Keratinocyte (primary cell): Measurements from ENCODE around the gene TFAP2E. TPM values are rescaled to one million over a fixed set of nuclear protein-coding genes. Genes with fewer than 3 reads are reported as not detected.

Source experiments
- DNase-seq: peaks from one replicate; pipeline ENCODE4 v3.0.0-alpha.2; 2011; ENCODE audit warnings: low read depth, missing footprints, low spot score
- FAIRE-seq: peaks from 2 replicates; lab custom pipeline; 2011; peaks lifted over from hg19 to GRCh38; lab: Jason Lieb, UNC
- H2AFZ ChIP-seq: 2 replicates; pipeline ENCODE4 v1.6.0; 2012; ENCODE audit warnings: low read length, control low read depth, inconsistent platforms; ENCODE audit not compliant: control insufficient read depth
- H3K27ac ChIP-seq: 2 replicates; pipeline ENCODE4 v1.5.1; 2011; ENCODE audit warnings: low read length; ENCODE audit not compliant: control insufficient read depth, insufficient read depth
- H3K27me3 ChIP-seq: 3 replicates; pipeline ENCODE4 v1.6.0; 2011; ENCODE audit warnings: low read length; ENCODE audit not compliant: control insufficient read depth, insufficient read depth; ENCODE audit errors: extremely low read depth
- H3K36me3 ChIP-seq, 2 experiments: 2 replicates in 1 of 2; 3 replicates in 1 of 2; pipeline ENCODE4 v1.5.1; 2011; ENCODE audit warnings: low read length in 2 of 2, mild to moderate bottlenecking in 1 of 2; ENCODE audit not compliant: control insufficient read depth in 2 of 2, insufficient read depth in 2 of 2; ENCODE audit errors: extremely low read depth in 1 of 2
- H3K4me1 ChIP-seq: 3 replicates; pipeline ENCODE4 v1.5.1; 2011; ENCODE audit warnings: low read length; ENCODE audit not compliant: control insufficient read depth, insufficient read depth; ENCODE audit errors: extremely low read depth
- H3K4me2 ChIP-seq: 3 replicates; pipeline ENCODE4 v1.6.0; 2011; ENCODE audit warnings: low read depth, low read length; ENCODE audit not compliant: control insufficient read depth, insufficient read depth; ENCODE audit errors: extremely low read depth
- H3K4me3 ChIP-seq, 3 experiments: fragments of 200-600 bp in 1 of 3; sonication (generic) in 1 of 3; 2 replicates in 2 of 3; 3 replicates in 1 of 3; pipeline ENCODE4 v1.5.1; 2011 to 2016; ENCODE audit warnings: low read length in 3 of 3, mild to moderate bottlenecking in 3 of 3, control low read depth in 2 of 3, inconsistent platforms in 1 of 3, low read depth in 1 of 3, mixed read lengths in 1 of 3, mixed run types in 1 of 3, moderate library complexity in 1 of 3; ENCODE audit not compliant: control insufficient read depth in 2 of 3, insufficient read depth in 2 of 3; ENCODE audit errors: extremely low read depth in 1 of 3
- H3K79me2 ChIP-seq: 2 replicates; pipeline ENCODE4 v1.6.0; 2012; ENCODE audit warnings: low read length; ENCODE audit not compliant: control insufficient read depth, insufficient read depth
- H3K9ac ChIP-seq: 3 replicates; pipeline ENCODE4 v1.6.0; 2011; ENCODE audit warnings: low read length; ENCODE audit not compliant: control insufficient read depth, insufficient read depth; ENCODE audit errors: extremely low read depth
- H3K9me1 ChIP-seq: 3 replicates; pipeline ENCODE4 v1.6.0; 2011; ENCODE audit warnings: low read length; ENCODE audit not compliant: control insufficient read depth, insufficient read depth; ENCODE audit errors: extremely low read depth
- H3K9me3 ChIP-seq: 2 replicates; pipeline ENCODE4 v1.5.1; 2012; ENCODE audit warnings: low read depth, low read length; ENCODE audit not compliant: control insufficient read depth
- H4K20me1 ChIP-seq: 3 replicates; pipeline ENCODE4 v1.6.0; 2011; ENCODE audit warnings: low read length; ENCODE audit not compliant: control insufficient read depth, insufficient read depth; ENCODE audit errors: extremely low read depth
- CTCF ChIP-seq, 3 experiments: IDR thresholded peaks in 1 of 3; conservative IDR thresholded peaks in 1 of 3; optimal IDR thresholded peaks in 1 of 3; 2 replicates in 2 of 3; 3 replicates in 1 of 3; pipeline versions ENCODE3 to v1.5.1; 2011; ENCODE audit warnings: low read length in 3 of 3, mild to moderate bottlenecking in 3 of 3, moderate library complexity in 2 of 3, control low read depth in 1 of 3, inconsistent platforms in 1 of 3; ENCODE audit not compliant: insufficient read depth in 2 of 3; ENCODE audit errors: extremely low read depth in 1 of 3
- EZH2 ChIP-seq: IDR thresholded peaks from one replicate; pipeline ENCODE4 v1.6.1; 2012; ENCODE audit warnings: inconsistent platforms, mild to moderate bottlenecking, low read length, moderate library complexity
- dilution Hi-C: fragments of 300-500 bp; cut with MboI; formaldehyde crosslinking; loops from one replicate; pipeline ENCODE4 v1.7.0; 2020; ENCODE audit warnings: low sequenced_read_pairs; ENCODE audit not compliant: extremely low pct_ligation_motif_present
- polyA plus RNA-seq, 5 experiments: library from polyadenylated mRNA; depleted of rRNA in 3 of 5; stranded (reverse) in 3 of 5; stranded (forward) in 1 of 5; unstranded in 1 of 5; fragments of >200 nt; gene quantifications; 1 replicate in 1 of 5; 2 replicates in 3 of 5; 3 replicates in 1 of 5; pipeline versions ENCODE4 v1.2.1 to v1.2.3, GENCODE V29; 2011 to 2012; ENCODE audit warnings: missing spikeins in 2 of 5, low read depth in 1 of 5, low replicate concordance in 1 of 5

Gene TFAP2E
- polyA plus RNA-seq, 1 donor (not counting 4 experiments of a cell fraction or from before 2014, with no cell fraction given) = 0.26 TPM

GRCh38 chr1:35603468-35603867 lies 30.4 kb downstream of the TFAP2E start:
- Histone ChIP-seq H2AFZ (no peak overlapping the region), H3K9ac (no peak overlapping the region), H4K20me1 (no peaks in the 10 kb centered on the region), H3K27me3 (no peaks in the 10 kb centered on the region), H3K79me2 (peaks cover 16% of the 10 kb centered on the region), H3K36me3 (peaks cover 20 to 29% of the 10 kb centered on the region in 2 experiments), H3K27ac (no peak overlapping the region), H3K4me1 (peaks cover 7% of the 10 kb centered on the region), H3K4me3 (no peak overlapping the region), H3K9me1 (peaks cover 3% of the 10 kb centered on the region), H3K9me3 (no peaks in the 10 kb centered on the region), H3K4me2 (no peak overlapping the region)
- no peak for TF ChIP-seq CTCF (optimal IDR thresholded peaks at IDR 0.05 in 1 of 3, IDR thresholded peaks at IDR 0.05 in 1 of 3, conservative IDR thresholded peaks at IDR 0.05 in 1 of 3; ENCODE audit: extremely low read depth in 1 of 3, insufficient read depth in 2 of 3, low read length in 3 of 3)
- no peak for TF ChIP-seq EZH2
- DNase-seq = no peak
- dilution Hi-C loops = no loop called here
- FAIRE-seq = no peak

GRCh38 chr1:35603941-35604340 lies 30.8 kb downstream of the TFAP2E start:
- Histone ChIP-seq H3K4me1 (peaks cover 7% of the 10 kb centered on the region), H3K27me3 (no peaks in the 10 kb centered on the region), H3K4me3 (no peak overlapping the region), H3K79me2 (peaks cover 21% of the 10 kb centered on the region), H2AFZ (no peak overlapping the region), H3K36me3 (peaks cover 20 to 32% of the 10 kb centered on the region in 2 experiments), H3K4me2 (no peak overlapping the region), H3K9me1 (peaks cover 3% of the 10 kb centered on the region), H3K9me3 (no peaks in the 10 kb centered on the region), H3K9ac (no peak overlapping the region), H4K20me1 (no peaks in the 10 kb centered on the region), H3K27ac (no peak overlapping the region)
- no peak for TF ChIP-seq CTCF (optimal IDR thresholded peaks at IDR 0.05 in 1 of 3, IDR thresholded peaks at IDR 0.05 in 1 of 3, conservative IDR thresholded peaks at IDR 0.05 in 1 of 3; ENCODE audit: extremely low read depth in 1 of 3, insufficient read depth in 2 of 3, low read length in 3 of 3)
- no peak for TF ChIP-seq EZH2
- no peak for DNase-seq
- FAIRE-seq = no peak
- dilution Hi-C loops = no loop called here
